ENCODE measurements around the gene NUFIP1.

DNA sequence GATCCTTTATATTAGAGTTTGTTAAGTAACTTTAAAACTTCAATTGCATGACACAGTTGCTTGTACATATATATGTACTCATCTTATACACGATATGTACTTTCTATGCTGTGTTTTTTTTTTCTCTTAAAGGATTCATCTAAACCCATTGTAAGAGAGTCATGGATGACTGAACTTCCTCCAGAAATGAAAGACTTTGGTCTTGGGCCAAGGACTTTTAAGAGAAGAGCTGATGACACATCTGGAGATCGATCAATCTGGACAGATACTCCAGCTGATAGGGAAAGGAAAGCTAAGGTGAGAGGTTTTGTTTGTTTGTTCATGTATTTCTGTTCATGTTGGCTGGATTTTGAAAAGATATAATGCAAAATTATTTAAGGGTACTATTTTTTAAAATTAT lies 26.0 kb upstream of the NUFIP1 start:
- TF ChIP-seq, protein P1, sequence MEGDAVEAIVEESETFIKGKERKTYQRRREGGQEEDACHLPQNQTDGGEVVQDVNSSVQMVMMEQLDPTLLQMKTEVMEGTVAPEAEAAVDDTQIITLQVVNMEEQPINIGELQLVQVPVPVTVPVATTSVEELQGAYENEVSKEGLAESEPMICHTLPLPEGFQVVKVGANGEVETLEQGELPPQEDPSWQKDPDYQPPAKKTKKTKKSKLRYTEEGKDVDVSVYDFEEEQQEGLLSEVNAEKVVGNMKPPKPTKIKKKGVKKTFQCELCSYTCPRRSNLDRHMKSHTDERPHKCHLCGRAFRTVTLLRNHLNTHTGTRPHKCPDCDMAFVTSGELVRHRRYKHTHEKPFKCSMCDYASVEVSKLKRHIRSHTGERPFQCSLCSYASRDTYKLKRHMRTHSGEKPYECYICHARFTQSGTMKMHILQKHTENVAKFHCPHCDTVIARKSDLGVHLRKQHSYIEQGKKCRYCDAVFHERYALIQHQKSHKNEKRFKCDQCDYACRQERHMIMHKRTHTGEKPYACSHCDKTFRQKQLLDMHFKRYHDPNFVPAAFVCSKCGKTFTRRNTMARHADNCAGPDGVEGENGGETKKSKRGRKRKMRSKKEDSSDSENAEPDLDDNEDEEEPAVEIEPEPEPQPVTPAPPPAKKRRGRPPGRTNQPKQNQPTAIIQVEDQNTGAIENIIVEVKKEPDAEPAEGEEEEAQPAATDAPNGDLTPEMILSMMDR (IDR thresholded peaks at IDR 0.05; ENCODE audit: insufficient read depth, low read length), result no peak
- TF ChIP-seq REST (IDR thresholded peaks at IDR 0.05; ENCODE audit: insufficient replicate concordance, low read depth) (no peak), POLR2AphosphoS5 (IDR thresholded peaks at IDR 0.05; ENCODE audit: low read depth) (no peak)
